Ovary (tissue), 3 donors: ENCODE results near the gene USP6.
"Not testable (repeated sequence)": the region's sequence is repeated elsewhere in the genome, so short reads cannot be mapped to it uniquely, and the experiment has no call there.

Experiments used
- EP300 ChIP-seq: sonication (generic); formaldehyde crosslinking; IDR thresholded peaks from one replicate; pipeline ENCODE4 v1.6.1; 2017; ENCODE audit warnings: antibody characterized with exemption
- POLR2A ChIP-seq: fragments of 450-650 bp; IDR thresholded peaks from one replicate; pipeline ENCODE4 v1.6.1; 2017; ENCODE audit warnings: antibody characterized with exemption, mild to moderate bottlenecking, moderate library complexity
- TF ChIP-seq, protein P1 (sequence below), 3 donors: fragments of 450-650 bp in 2 of 3; fragments of 200-600 bp in 1 of 3; IDR thresholded peaks; one replicate each; pipeline versions ENCODE4 v1.5.1 to v1.8.0; 2016 to 2022; ENCODE audit warnings: antibody characterized with exemption in 3 of 3, mild to moderate bottlenecking in 1 of 3
- donor health status: DM: no; HTN: no; CAD: no.

DNA sequence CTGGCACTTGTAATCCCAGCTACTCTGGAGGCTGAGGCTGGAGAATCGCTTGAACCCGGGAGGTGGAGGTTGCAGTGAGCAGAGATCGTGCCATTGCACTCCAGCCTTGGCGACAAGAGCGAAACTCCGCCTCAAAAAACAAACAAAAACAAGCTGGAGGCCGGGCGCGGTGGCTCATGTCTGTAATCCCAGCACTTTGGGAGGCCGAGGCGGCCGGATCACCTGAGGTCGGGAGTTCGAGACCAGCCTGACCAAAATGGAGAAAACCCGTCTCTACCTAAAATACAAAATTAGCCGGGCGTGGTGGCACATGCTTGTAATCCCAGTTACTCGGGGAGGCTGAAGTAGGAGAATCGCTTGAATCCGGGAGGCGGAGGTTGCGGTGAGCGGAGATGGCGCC is 38.6 kb upstream of the USP6 start:
- TF ChIP-seq, protein P1, sequence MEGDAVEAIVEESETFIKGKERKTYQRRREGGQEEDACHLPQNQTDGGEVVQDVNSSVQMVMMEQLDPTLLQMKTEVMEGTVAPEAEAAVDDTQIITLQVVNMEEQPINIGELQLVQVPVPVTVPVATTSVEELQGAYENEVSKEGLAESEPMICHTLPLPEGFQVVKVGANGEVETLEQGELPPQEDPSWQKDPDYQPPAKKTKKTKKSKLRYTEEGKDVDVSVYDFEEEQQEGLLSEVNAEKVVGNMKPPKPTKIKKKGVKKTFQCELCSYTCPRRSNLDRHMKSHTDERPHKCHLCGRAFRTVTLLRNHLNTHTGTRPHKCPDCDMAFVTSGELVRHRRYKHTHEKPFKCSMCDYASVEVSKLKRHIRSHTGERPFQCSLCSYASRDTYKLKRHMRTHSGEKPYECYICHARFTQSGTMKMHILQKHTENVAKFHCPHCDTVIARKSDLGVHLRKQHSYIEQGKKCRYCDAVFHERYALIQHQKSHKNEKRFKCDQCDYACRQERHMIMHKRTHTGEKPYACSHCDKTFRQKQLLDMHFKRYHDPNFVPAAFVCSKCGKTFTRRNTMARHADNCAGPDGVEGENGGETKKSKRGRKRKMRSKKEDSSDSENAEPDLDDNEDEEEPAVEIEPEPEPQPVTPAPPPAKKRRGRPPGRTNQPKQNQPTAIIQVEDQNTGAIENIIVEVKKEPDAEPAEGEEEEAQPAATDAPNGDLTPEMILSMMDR (IDR thresholded peaks at IDR 0.05): not testable (repeated sequence)
- not testable (repeated sequence) for TF ChIP-seq POLR2A, EP300
